ENCODE measurements around the gene HCFC1R1.
A peak's percentile ranks its signal among the peaks of the same experiment; 100 is the strongest.

Gene HCFC1R1

DNA sequence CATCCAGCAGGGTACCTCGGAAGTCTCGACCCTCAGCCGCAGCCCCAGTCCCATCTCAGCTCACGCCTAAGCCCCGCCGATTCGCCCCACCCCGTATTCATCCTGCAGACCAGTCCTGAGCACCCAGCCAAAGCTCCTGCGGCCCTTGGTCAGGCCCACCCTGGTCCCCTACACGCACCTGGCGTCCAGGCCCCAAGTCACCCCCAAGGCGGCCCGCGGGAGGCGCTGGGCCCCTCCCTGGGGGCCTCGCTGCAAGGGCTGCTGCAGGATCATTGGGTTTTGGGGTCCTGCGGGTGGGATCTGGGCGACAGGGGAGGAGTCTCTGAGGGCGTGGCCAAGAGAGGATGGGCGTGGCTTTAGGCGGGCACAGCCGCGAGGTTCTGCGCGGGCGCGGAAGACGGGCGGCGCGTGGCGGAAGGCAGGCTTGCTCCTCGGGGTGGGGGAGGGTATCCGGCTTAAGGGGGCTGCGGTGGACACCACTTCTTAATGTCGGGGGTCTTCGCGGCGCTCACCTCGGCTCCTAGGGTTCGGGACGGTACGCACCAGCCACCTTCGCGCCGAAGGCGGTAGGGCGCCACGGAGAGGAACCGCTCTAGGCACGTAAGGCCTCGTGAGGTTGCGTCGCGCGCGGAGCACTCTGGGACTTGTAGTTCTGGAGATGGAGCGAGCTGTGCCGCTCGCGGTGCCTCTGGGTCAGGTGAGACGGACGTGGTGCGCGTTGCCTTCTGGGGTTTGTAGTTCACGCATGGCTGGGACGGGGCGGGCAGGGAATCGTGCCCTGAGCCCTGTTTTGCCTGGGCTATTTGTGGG is at the start of gene HCFC1R1, which contains the start of gene THOC6 (continued):
- TF ChIP-seq TSHZ1 (tag by site-specific recombination; IDR thresholded peaks at IDR 0.05; ENCODE audit: borderline replicate concordance) (0 out of 2 replicates have a peak, but pooled peaks have one; percentile 39), ZNF785 (tag by site-specific recombination; IDR thresholded peaks at IDR 0.05) (no peak; the same call in 1 of the 2 replicates), FEZF1 (tag by site-specific recombination; IDR thresholded peaks at IDR 0.05) (no peak), BCL11A (tag by site-specific recombination; IDR thresholded peaks at IDR 0.05; ENCODE audit: low read depth) (no peak), ZNF416 (tag by site-specific recombination; IDR thresholded peaks at IDR 0.05) (no peak), SALL2 (tag by site-specific recombination; IDR thresholded peaks at IDR 0.05; ENCODE audit: borderline replicate concordance) (no peak), ZNF830 (tag by site-specific recombination; IDR thresholded peaks at IDR 0.05; ENCODE audit: low read depth) (no peak), BCL11B (tag by site-specific recombination; IDR thresholded peaks at IDR 0.05; ENCODE audit: low read depth) (no peak), GLI4 (tag by site-specific recombination; IDR thresholded peaks at IDR 0.05) (0 out of 2 replicates have a peak, but pooled peaks have one; percentile 33), ZNF843 (tag by site-specific recombination; IDR thresholded peaks at IDR 0.05) (peak; percentile 88), ZNF169 (tag by site-specific recombination; IDR thresholded peaks at IDR 0.05) (no peak), SCRT1 (tag by site-specific recombination; IDR thresholded peaks at IDR 0.05; ENCODE audit: borderline replicate concordance) (no peak), ZNF701 (tag by site-specific recombination; IDR thresholded peaks at IDR 0.05) (no peak), ZNF48 (tag by site-specific recombination; IDR thresholded peaks at IDR 0.05) (no peak), ZNF473 (tag by site-specific recombination; IDR thresholded peaks at IDR 0.05) (no peak), ZNF664 (tag by site-specific recombination; IDR thresholded peaks at IDR 0.05) (no peak), ZNF155 (tag by site-specific recombination; IDR thresholded peaks at IDR 0.05) (no peak), ZNF138 (tag by site-specific recombination; IDR thresholded peaks at IDR 0.05; ENCODE audit: borderline replicate concordance) (no peak), SCRT2 (tag by site-specific recombination; IDR thresholded peaks at IDR 0.05) (no peak), ZNF555 (tag by site-specific recombination; conservative IDR thresholded peaks at IDR 0.05) (no peak), HOXC10 (CRISPR knock-in tag; IDR thresholded peaks at IDR 0.05) (no peak), ZNF121 (tag by site-specific recombination; IDR thresholded peaks at IDR 0.05) (no peak), GFI1B (tag by site-specific recombination; IDR thresholded peaks at IDR 0.05) (no peak), GLIS1 (tag by site-specific recombination; IDR thresholded peaks at IDR 0.05) (peak; percentile 96), ZNF629 (tag by site-specific recombination; IDR thresholded peaks at IDR 0.05) (peak; percentile 78), ZNF157 (tag by site-specific recombination; IDR thresholded peaks at IDR 0.05) (no peak), ZNF16 (tag by site-specific recombination; IDR thresholded peaks at IDR 0.05; ENCODE audit: low read depth) (no peak), REPIN1 (tag by site-specific recombination; IDR thresholded peaks at IDR 0.05; ENCODE audit: low read depth) (no peak), RBAK (tag by site-specific recombination; IDR thresholded peaks at IDR 0.05) (no peak), ZNF670 (tag by site-specific recombination; IDR thresholded peaks at IDR 0.05; ENCODE audit: low read depth) (no peak), ZNF837 (tag by site-specific recombination; IDR thresholded peaks at IDR 0.05) (no peak), GLI2 (tag by site-specific recombination; IDR thresholded peaks at IDR 0.05; ENCODE audit: borderline replicate concordance, low read depth) (no peak), IKZF3 (tag by site-specific recombination; IDR thresholded peaks at IDR 0.05) (no peak), ZNF585B (tag by site-specific recombination; IDR thresholded peaks at IDR 0.05) (no peak)
- TF ChIP-seq, protein P1, sequence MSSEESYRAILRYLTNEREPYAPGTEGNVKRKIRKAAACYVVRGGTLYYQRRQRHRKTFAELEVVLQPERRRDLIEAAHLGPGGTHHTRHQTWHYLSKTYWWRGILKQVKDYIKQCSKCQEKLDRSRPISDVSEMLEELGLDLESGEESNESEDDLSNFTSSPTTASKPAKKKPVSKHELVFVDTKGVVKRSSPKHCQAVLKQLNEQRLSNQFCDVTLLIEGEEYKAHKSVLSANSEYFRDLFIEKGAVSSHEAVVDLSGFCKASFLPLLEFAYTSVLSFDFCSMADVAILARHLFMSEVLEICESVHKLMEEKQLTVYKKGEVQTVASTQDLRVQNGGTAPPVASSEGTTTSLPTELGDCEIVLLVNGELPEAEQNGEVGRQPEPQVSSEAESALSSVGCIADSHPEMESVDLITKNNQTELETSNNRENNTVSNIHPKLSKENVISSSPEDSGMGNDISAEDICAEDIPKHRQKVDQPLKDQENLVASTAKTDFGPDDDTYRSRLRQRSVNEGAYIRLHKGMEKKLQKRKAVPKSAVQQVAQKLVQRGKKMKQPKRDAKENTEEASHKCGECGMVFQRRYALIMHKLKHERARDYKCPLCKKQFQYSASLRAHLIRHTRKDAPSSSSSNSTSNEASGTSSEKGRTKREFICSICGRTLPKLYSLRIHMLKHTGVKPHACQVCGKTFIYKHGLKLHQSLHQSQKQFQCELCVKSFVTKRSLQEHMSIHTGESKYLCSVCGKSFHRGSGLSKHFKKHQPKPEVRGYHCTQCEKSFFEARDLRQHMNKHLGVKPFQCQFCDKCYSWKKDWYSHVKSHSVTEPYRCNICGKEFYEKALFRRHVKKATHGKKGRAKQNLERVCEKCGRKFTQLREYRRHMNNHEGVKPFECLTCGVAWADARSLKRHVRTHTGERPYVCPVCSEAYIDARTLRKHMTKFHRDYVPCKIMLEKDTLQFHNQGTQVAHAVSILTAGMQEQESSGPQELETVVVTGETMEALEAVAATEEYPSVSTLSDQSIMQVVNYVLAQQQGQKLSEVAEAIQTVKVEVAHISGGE (tag by site-specific recombination; conservative IDR thresholded peaks at IDR 0.05; ENCODE audit: low read depth), result peak; percentile 60; the same call in 1 of the 2 replicates
- TF ChIP-seq, protein P2, sequence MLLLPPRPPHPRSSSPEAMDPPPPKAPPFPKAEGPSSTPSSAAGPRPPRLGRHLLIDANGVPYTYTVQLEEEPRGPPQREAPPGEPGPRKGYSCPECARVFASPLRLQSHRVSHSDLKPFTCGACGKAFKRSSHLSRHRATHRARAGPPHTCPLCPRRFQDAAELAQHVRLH (tag by site-specific recombination; IDR thresholded peaks at IDR 0.05), result peak; percentile 83

Data from HEK293 (cell line).